HepG2 (cell line): ENCODE results near the gene EPB41L1. TPM values are rescaled to one million over a fixed set of nuclear protein-coding genes. Genes with fewer than 3 reads are reported as not detected.

Experiments
- ATAC-seq: fragments of 200-7000 bp; cut with Tn5 transposase; 3 replicates; pipeline ENCODE4 v1.9.1; 2020; ENCODE audit warnings: mild to moderate bottlenecking, moderate library complexity
- BruUV-seq: library from RNA; stranded (reverse); fragments of 400-500 nt; replicated peaks from 2 replicates; lab custom pipeline; 2021; lab: Mats Ljungman, UMichigan
- CTCF ChIA-PET: fragments of 300-600 bp; formaldehyde crosslinking; extraction: SDS; loops from one replicate; lab custom pipeline; 2021; ENCODE audit warnings: low total read pairs, inconsistent platforms, low intra/inter-chr PET ratio; lab: Yijun Ruan, JAX
- POLR2A ChIA-PET: fragments of 350-600 bp; sonication (Branson Sonifier 250); formaldehyde crosslinking; loops from one replicate; lab custom pipeline; 2020; ENCODE audit warnings: antibody characterized with exemption, inconsistent platforms; lab: Yijun Ruan, JAX
- DNase-seq: peaks from one replicate; pipeline ENCODE4 v3.0.0-alpha.2; 2015; ENCODE audit warnings: low spot score
- FAIRE-seq: peaks from 3 replicates; lab custom pipeline; 2011; peaks lifted over from hg19 to GRCh38; lab: Jason Lieb, UNC
- H2AFZ ChIP-seq: one replicate; pipeline ENCODE4 v1.6.1; 2011; ENCODE audit warnings: low read length, inconsistent platforms
- H3K27ac ChIP-seq: fragments of 300-600 bp; 3 replicates; pipeline ENCODE4 v1.8.0; 2011; ENCODE audit warnings: mixed run types, mild to moderate bottlenecking, mixed read lengths, low read length, inconsistent platforms; ENCODE audit not compliant: insufficient read depth; ENCODE audit errors: extremely low read length
- H3K27me3 ChIP-seq, 2 experiments: fragments of 200-600 bp in 1 of 2; 2 replicates in 1 of 2; 3 replicates in 1 of 2; pipeline versions ENCODE4 v1.6.0 to v1.8.0; 2011; ENCODE audit warnings: low read length in 2 of 2, mild to moderate bottlenecking in 2 of 2, moderate library complexity in 2 of 2, inconsistent platforms in 1 of 2; ENCODE audit not compliant: insufficient read depth in 2 of 2, control insufficient read depth in 1 of 2
- H3K36me3 ChIP-seq, 2 experiments: fragments of 200-600 bp in 1 of 2; replicated peaks in 1 of 2; 2 replicates in 1 of 2; 3 replicates in 1 of 2; pipeline versions ENCODE4 v1.5.1 to v1.8.0; 2011; ENCODE audit warnings: low read length in 2 of 2, inconsistent platforms in 1 of 2; ENCODE audit not compliant: insufficient read depth in 2 of 2, control insufficient read depth in 1 of 2
- H3K4me1 ChIP-seq: 2 replicates; pipeline ENCODE4 v1.5.1; 2012; ENCODE audit warnings: low read length, inconsistent platforms; ENCODE audit not compliant: insufficient read depth
- H3K4me2 ChIP-seq: 2 replicates; pipeline ENCODE4 v1.6.0; 2011; ENCODE audit warnings: low read depth, low read length, inconsistent platforms
- H3K4me3 ChIP-seq, 3 experiments: fragments of 200-600 bp in 1 of 3; sonication (generic), shearing (Covaris generic) in 1 of 3; replicated peaks in 1 of 3; 2 replicates each; pipeline ENCODE4 v1.5.1; 2011 to 2016; ENCODE audit warnings: low read length in 3 of 3, inconsistent platforms in 2 of 3, low read depth in 2 of 3, mild to moderate bottlenecking in 2 of 3, control low read depth in 1 of 3, mixed read lengths in 1 of 3; ENCODE audit not compliant: insufficient read depth in 1 of 3
- H3K79me2 ChIP-seq: one replicate; pipeline ENCODE4 v1.6.1; 2011; ENCODE audit warnings: low read length, inconsistent platforms; ENCODE audit not compliant: insufficient read depth
- H3K9ac ChIP-seq: 2 replicates; pipeline ENCODE4 v1.6.0; 2011; ENCODE audit warnings: mild to moderate bottlenecking, low read depth, low read length, inconsistent platforms; ENCODE audit not compliant: insufficient read depth
- H3K9me3 ChIP-seq: 2 replicates; pipeline ENCODE4 v1.5.1; 2012; ENCODE audit warnings: mild to moderate bottlenecking, low read length
- H4K20me1 ChIP-seq: 2 replicates; pipeline ENCODE4 v1.6.0; 2011; ENCODE audit warnings: inconsistent platforms, mild to moderate bottlenecking, low read length, moderate library complexity; ENCODE audit not compliant: insufficient read depth
- FIP1L1 ChIP-seq: fragments of 200-400 bp; formaldehyde crosslinking; IDR thresholded peaks from 2 replicates; pipeline ENCODE4 v1.6.1; 2018; ENCODE audit warnings: low read depth, mild to moderate bottlenecking, low read length, moderate library complexity, borderline replicate concordance; ENCODE audit not compliant: insufficient read depth
- IRF9 ChIP-seq: sonication (generic); formaldehyde crosslinking; IDR thresholded peaks from 2 replicates; pipeline ENCODE4 v1.8.0; 2022; ENCODE audit warnings: missing genetic modification reagents, mild to moderate bottlenecking, borderline replicate concordance
- KDM3A ChIP-seq: IDR thresholded peaks from 2 replicates; pipeline ENCODE4 v1.6.1; 2018; ENCODE audit warnings: low read depth, missing compliant biosample characterization
- KDM4B ChIP-seq: sonication (generic); formaldehyde crosslinking; IDR thresholded peaks from 2 replicates; pipeline ENCODE4 v1.4.0; 2020; ENCODE audit warnings: missing genetic modification reagents
- LCORL ChIP-seq, 2 experiments: fragments of 450-650 bp in 1 of 2; sonication (generic) in 1 of 2; formaldehyde crosslinking in 1 of 2; IDR thresholded peaks; 2 replicates each; pipeline versions ENCODE4 v1.5.0 to v1.6.1; 2017 to 2020; ENCODE audit warnings: antibody characterized with exemption in 1 of 2, missing genetic modification reagents in 1 of 2
- NFKBIZ ChIP-seq: IDR thresholded peaks from 2 replicates; pipeline ENCODE4 v1.6.1; 2018; ENCODE audit warnings: missing genetic modification reagents, missing compliant biosample characterization
- RXRB ChIP-seq: IDR thresholded peaks from 2 replicates; pipeline ENCODE4 v1.6.1; 2016; ENCODE audit warnings: borderline replicate concordance, missing genetic modification reagents, missing compliant biosample characterization
- SMC3 ChIP-seq: IDR thresholded peaks from 2 replicates; pipeline ENCODE4 v1.6.1; 2011; ENCODE audit warnings: low read length, improper control_type of control experiment
- TBL1XR1 ChIP-seq: fragments of 150-350 bp; IDR thresholded peaks from 2 replicates; pipeline ENCODE4 v1.6.1; 2014; ENCODE audit warnings: borderline replicate concordance, low read length; ENCODE audit not compliant: partially characterized antibody
- ZFP1 ChIP-seq: IDR thresholded peaks from 2 replicates; pipeline ENCODE4 v1.6.1; 2016
- ZNF10 ChIP-seq: sonication (generic); formaldehyde crosslinking; IDR thresholded peaks from 2 replicates; pipeline ENCODE4 v1.4.0; 2020; ENCODE audit warnings: mild to moderate bottlenecking, low read depth, missing genetic modification reagents, borderline replicate concordance
- ZNF30 ChIP-seq: sonication (generic); formaldehyde crosslinking; IDR thresholded peaks from 2 replicates; pipeline ENCODE4 v1.5.0; 2020; ENCODE audit warnings: mild to moderate bottlenecking, missing genetic modification reagents
- ZNF609 ChIP-seq: sonication (generic); formaldehyde crosslinking; IDR thresholded peaks from 2 replicates; pipeline ENCODE4 v1.4.0; 2020; ENCODE audit warnings: mild to moderate bottlenecking, missing genetic modification reagents, borderline replicate concordance
- ZNF639 ChIP-seq: conservative IDR thresholded peaks from 2 replicates; pipeline ENCODE4 v1.6.1; 2018; ENCODE audit warnings: missing genetic modification reagents
- WGBS: methylation state at CpG from one replicate; pipeline ENCODE4 v1.1.6; 2017; ENCODE audit warnings: low lambda C conversion rate; 5-methylcytosine and 5-hydroxymethylcytosine counted together
- in situ Hi-C: cut with HindIII; loops from 2 replicates; pipeline ENCODE4 v1.10.0; 2017; ENCODE audit warnings: low pct_unique_long_range_greater_than_20kb; ENCODE audit not compliant: extremely low pct_ligation_motif_present
- intact Hi-C: fragments of 100-400 bp; cut with micrococcal nuclease; formaldehyde crosslinking; loops from one replicate; pipeline ENCODE4 v1.10.0; 2022; ENCODE audit not compliant: unreplicated experiment
- polyA plus RNA-seq, 8 experiments: library from polyadenylated mRNA; depleted of rRNA in 3 of 8; stranded (reverse) in 7 of 8; unstranded in 1 of 8; fragments of >200 nt; fragmentation: Illumina TruSeq in 4 of 8; extraction: Trizol in 4 of 8; gene quantifications; 2 replicates each; pipeline versions ENCODE4 v1.2.1 to v1.2.3, GENCODE V29; 2011 to 2016; ENCODE audit warnings: low read depth in 4 of 8, missing spikeins in 1 of 8, mixed read lengths in 1 of 8; ENCODE audit not compliant: insufficient read depth in 1 of 8
- total RNA-seq, 5 experiments: library from RNA; depleted of rRNA; stranded (reverse); fragments of >200 nt; fragmentation: Illumina TruSeq; extraction: Trizol; gene quantifications; 2 replicates each; pipeline ENCODE4 v1.2.3, GENCODE V29; 2016; ENCODE audit warnings: low read depth in 1 of 5

The EPB41L1 gene
- total and polyA plus RNA-seq, 2 of the 13 experiments (the other 11 are each of a cell fraction or from before 2014, with no cell fraction given) = 16.7 to 39.0 TPM

GRCh38 chr20:36199345-36200257, 45.1 kb downstream of the EPB41L1 start:
- FAIRE-seq (peak; percentile 98), DNase-seq (peak; percentile 83), ATAC-seq (peak; percentile 90)
- H3K4me2 ChIP-seq = no peak overlapping the region
- intact Hi-C loops = loop anchor here (1.0 to 2.0 kb wide), 3 partner anchors 17 to 207 kb away; no protein-coding TSS in a partner anchor
- in situ Hi-C loops = loop anchor here (5.0 kb wide), 3 partner anchors 42 to 243 kb away; no protein-coding TSS in a partner anchor
- H3K36me3 ChIP-seq = peaks cover 20 to 22% of the 10 kb centered on the region in 2 experiments
- H3K4me1 ChIP-seq = no peaks in the 10 kb centered on the region
- no peaks in the 10 kb centered on the region for H3K79me2 ChIP-seq
- BruUV-seq = no TSS peak
- H3K9me3 ChIP-seq = no peaks in the 10 kb centered on the region
- ChIA-PET CTCF (interaction anchor here (1.1 to 3.8 kb wide), 7 partner anchors 43 to 239 kb away, joined by 3 to 83 read pairs (median 4); partner anchors contain the start of gene EPB41L1), POLR2A (interaction anchor here (1.0 to 1.6 kb wide), 5 partner anchors 16 to 52 kb away, joined by 3 to 4 read pairs (median 3); no protein-coding TSS in a partner anchor)
- WGBS = 60% methylated on average over 6 of the region's 6 CpGs
- H3K27ac ChIP-seq = no peak overlapping the region
- H3K9ac ChIP-seq = no peak overlapping the region
- H3K27me3 ChIP-seq = no peaks in the 10 kb centered on the region
- H4K20me1 ChIP-seq = no peaks in the 10 kb centered on the region
- no peak overlapping the region for H2AFZ ChIP-seq
- H3K4me3 ChIP-seq = no peak overlapping the region
- TF ChIP-seq SMC3 (peak; percentile 100), ZNF30 (CRISPR knock-in tag) (no peak), FIP1L1 (no peak), IRF9 (peak; percentile 79), TBL1XR1 (peak; percentile 31), ZNF609 (CRISPR knock-in tag) (0 out of 2 replicates have a peak, but pooled peaks have one; percentile 27), RXRB (CRISPR knock-in tag) (peak; percentile 66; the same call in 1 of the 2 replicates), LCORL (IDR thresholded peaks at IDR 0.05) (no peak), LCORL (CRISPR knock-in tag; IDR thresholded peaks at IDR 0.05) (peak; percentile 64), ZFP1 (CRISPR knock-in tag) (0 out of 2 replicates have a peak, but pooled peaks have one; percentile 43), ZNF10 (no peak), KDM4B (peak; percentile 76; the same call in 1 of the 2 replicates), ZNF639 (CRISPR knock-in tag) (peak; percentile 24; the same call in 1 of the 2 replicates), NFKBIZ (CRISPR knock-in tag) (0 out of 2 replicates have a peak, but pooled peaks have one; percentile 18), KDM3A (CRISPR knock-in tag) (0 out of 2 replicates have a peak, but pooled peaks have one; percentile 35)
